ENCODE data around the gene DLGAP1.
"Not testable (repeated sequence)": the region's sequence is repeated elsewhere in the genome, so short reads cannot be mapped to it uniquely, and the experiment has no call there.

The DLGAP1 gene

DNA sequence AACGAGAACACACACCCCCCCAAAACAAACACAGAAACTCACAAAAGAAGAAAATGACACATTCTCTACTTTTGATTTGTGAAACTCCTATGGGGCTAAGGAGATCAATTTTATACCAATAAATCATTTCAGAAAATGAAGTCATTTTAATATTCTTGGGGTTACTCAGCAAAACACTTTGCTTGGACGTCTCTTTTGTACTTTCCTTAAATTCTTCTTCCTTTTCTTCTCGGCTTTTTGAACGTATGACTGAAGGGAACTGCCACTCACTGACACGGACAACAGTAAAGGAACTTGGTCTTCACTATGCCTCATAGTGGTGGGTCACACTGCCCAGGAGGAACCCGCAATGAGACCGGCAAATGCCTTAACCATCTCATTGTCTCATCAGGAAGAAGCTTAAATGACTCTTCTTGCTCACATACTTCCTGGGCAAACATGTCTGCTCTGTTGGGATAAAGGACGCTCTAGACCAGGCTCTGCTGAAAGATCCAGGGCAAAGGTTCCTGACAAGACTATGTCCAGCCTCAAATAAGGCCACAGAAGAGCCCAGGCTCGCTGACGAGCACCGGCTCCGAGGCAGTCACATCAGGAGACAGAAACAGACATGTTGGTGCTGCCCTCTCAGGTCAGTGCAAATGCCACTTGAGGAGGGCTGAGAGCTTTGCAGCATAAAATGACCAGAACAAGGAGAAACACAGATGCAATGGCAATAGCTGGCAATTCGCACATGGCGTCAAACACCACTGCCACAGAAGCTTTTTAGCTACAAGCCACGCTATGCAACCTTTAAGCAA is 799.7 kb downstream of the DLGAP1 start:
- no peak for DNase-seq (ENCODE audit: low read depth)

DNA sequence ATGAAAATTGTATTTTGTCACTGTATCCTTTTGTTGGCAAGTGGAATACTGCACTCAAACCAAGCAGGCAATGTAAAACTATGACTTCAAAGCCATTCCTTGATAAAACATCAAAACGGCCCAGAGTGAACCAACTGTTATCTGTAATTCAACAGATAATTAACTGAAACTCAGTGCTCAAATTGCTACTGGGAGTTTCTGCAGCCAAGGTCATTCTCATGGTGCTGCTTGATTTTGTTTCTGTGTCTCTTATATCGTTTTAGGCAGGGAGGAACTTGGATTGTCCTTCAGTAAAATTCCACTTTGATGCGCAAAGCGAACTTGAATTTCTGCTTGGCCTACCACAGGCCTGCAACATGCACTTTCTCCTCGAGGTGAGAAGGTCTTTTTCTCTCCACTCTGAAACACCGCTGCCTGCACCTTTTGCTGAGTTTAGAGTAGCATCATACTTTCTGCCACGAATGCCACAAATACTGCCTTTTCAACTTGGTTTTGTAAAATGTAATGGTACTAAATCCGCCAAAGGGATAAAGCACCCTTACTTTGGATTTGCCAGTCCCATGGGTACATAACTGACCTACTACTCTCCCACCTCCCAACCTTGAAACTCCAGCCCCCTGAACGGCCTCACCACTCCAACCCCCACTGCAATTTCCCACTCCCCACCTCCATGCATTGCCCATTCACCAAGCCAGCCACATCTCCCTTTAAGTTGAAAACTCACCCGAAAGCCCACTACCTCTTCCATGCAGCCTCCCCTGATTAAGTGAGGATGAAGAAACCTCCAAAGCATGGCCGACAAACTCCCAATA is 800.5 kb downstream of the DLGAP1 start:
- no peak for DNase-seq (ENCODE audit: low read depth)

GRCh38 chr18:3653851-3654441 is 801.2 kb downstream of the DLGAP1 start:
- DNase-seq (ENCODE audit: low read depth): no peak

DNA sequence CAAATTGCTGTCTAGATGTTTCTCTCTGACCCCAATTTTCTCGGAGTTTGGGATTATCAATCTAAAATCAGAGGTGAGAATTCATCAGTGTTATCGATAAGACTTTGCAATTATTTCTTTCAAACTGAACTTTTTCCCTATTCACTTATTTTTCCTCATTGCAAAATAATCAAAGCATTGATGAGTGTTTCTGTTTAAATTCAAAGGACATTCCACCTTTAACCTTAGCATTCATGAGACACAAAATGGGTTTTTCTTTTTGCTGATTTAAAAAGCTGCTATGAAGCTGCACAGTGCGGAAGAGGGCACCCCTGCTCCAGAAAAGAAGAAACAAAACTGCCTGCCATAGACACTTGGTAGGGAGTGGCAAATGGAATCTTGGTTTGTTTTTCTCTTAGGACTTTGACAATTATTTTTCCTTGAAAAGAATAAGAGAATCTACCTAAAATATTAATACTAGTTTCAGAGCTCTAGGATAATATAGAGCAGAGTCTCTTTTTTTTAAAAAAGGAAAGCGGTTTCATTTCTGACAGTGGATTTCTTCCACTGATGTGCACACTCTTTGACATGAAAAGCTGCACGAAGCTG is 801.8 kb downstream of the DLGAP1 start:
- no peak for DNase-seq (ENCODE audit: low read depth)

- peak; percentile 94 for DNase-seq (ENCODE audit: low read depth)
Observed at GRCh38 chr18:3652380-3653262, 802.5 kb downstream of the DLGAP1 start.

DNA sequence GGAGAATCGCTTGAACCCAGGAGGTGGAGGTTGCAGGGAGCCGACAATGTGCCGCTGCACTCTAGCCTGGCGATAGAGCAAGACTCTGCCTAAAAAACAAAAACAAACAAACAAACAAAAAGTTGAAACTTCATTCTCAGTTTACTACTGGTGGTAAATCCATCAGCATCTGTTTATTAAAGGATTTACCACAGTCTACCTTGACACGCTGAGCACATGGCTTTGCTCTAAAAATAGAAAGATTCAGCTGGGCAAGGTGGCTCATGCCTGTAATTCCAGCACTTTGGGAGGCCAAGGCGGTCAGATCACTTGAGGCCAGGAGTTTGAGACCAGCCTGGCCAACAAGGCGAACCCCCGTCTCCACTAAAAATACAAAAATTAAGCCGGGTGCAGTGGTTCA is 803.8 kb downstream of the DLGAP1 start:
- DNase-seq (ENCODE audit: low read depth): no peak

DNA sequence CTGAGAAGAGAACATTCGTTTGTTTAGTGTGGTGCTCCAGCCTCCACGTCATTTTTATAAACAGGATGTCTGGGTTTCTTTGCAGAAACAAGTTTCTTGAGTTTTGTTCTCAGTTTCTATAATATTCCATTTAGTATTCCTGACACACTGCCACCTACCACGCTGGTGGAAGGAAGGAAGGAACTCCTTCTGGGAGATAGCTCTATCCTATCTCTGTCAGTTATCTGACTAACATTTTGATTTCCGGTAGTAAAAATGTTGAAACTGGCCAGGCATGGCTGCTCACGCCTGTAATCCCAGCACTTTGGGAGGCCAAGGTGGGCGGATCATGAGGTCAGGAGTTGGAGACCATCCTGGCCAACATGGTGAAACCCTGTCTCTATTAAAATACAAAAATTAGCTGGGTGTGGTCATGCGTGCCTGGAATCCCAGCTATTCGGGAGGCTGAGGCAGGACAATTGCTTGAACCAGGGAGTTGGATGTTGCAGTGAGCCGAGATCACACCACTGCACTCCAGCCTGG is 804.5 kb downstream of the DLGAP1 start:
- not testable (repeated sequence) for DNase-seq (ENCODE audit: low read depth)

- DNase-seq (ENCODE audit: low read depth): no peak
Observed at GRCh38 chr18:3649633-3650426, 805.3 kb downstream of the DLGAP1 start.

GRCh38 chr18:3649135-3649632 is 805.9 kb downstream of the DLGAP1 start:
- no peak for DNase-seq (ENCODE audit: low read depth)

- no peak for DNase-seq (ENCODE audit: low read depth)
Observed at GRCh38 chr18:3648641-3649040, 806.5 kb downstream of the DLGAP1 start.

DNA sequence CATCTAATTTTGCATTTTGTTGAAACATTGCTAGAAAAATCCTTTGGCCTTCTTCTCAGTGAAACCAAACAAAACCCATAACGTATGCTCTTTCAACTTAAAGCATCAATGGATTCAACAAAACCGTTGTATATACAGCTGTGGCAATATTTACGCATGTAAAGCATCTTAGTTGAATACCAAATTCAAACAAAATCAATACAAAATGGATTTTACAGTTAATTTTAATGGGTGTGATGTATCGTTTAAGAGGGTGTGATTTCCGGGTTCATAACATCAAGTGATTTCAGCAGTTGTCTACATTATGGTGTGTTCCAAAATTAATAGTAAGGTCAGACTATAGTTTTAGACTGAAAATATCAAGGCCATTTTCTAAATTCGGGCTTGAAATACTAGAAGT is 806.9 kb downstream of the DLGAP1 start:
- no peak for DNase-seq (ENCODE audit: low read depth)

- no peak for DNase-seq (ENCODE audit: low read depth)
Observed at GRCh38 chr18:3647636-3648035, 807.5 kb downstream of the DLGAP1 start.

GRCh38 chr18:3645384-3646156 is 809.5 kb downstream of the DLGAP1 start:
- DNase-seq (ENCODE audit: low read depth): no peak

DNA sequence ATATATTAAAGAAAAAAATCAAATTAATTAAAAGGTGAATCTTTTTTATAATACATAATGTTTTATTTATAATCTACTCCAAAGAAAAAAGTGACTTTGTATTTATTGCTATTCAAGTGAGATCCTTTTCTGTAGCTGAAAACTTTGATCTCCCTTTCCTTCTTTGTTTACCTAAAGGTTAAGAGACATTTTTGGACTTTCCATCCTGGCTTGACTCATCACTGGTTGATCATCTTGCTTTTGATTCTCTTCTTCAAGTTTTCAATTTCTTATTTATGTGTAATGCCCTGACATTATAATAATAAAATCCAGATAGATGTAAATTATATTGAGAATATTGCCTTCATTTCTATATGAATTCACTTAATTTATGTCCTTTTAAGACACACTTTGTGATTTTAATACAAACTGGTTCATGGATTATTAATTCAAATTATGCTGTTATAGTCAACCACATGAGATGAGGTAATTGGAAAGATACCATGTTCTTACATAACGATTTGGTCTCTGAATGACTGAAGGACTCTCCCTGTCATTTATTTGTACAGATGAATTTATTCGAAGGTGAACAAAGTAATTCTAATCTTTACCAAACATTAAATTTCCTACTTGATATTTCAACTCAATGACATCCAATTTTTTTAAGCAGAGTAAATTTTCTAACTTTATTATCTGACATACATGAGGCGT is 820.7 kb downstream of the DLGAP1 start:
- no peak for DNase-seq (ENCODE audit: low read depth)

- no peak for DNase-seq (ENCODE audit: low read depth)
Observed at GRCh38 chr18:3631887-3632286, 823.2 kb downstream of the DLGAP1 start.

GRCh38 chr18:3626929-3627458 is 828.1 kb downstream of the DLGAP1 start:
- no peak for DNase-seq (ENCODE audit: low read depth)

DNA sequence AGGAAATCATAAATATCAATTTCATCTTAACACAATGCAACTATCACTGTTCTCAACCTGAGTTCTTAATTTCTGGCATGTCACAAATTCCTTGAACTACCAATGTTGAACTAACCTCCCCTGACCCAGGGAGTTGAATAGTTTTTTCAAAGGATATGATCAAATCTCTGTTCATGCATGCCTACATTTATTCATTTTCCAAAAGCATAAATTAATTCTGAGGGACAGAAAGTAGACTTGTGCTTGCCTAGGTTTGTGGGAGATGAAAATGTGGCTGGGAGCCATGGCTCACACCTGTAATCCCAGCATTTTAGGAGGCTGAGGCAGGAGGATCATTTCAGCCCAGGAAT is 829.4 kb downstream of the DLGAP1 start:
- DNase-seq (ENCODE audit: low read depth): no peak

DNA sequence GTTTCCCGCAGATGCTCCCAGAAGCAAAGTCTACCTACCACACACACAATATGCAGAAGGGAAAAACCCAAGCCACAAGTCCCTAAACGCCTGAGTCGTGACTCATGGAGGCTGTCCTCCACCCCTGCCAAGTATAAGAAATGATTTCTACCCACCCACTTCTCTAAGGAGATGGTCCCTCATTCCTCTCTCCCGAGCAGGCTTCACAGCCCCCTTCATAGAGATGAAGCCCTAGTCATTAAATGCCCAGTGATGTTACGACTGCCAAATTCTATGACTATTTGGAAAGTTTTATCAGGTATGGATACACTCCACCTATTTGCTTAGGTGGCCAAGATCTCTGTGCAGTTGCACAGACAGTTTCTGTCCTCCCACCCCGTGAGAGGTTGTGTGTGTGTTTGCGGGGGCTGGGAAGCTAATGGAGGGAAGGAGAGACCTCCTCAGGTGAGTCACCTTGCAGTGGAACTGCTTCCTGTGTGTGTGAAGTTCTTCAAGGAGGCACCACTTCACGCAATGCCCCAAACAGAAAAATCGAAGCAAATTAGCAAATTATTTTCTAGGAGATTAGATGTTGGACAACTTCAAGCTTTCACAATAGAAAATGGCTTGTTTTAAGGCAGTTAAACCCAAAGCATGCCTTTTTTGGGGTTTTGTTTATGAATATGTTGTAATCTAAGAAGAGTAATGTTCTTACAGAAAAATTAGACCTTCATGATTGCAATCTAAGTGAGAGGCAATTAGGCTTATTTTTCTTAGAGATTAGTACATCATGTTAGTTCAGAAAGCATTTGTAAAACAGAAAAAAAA is 830.0 kb downstream of the DLGAP1 start:
- DNase-seq (ENCODE audit: low read depth): peak; percentile 84
